WI38 (cell line): ENCODE results near the gene COX15.
"Not testable (repeated sequence)": the region's sequence is repeated elsewhere in the genome, so short reads cannot be mapped to it uniquely, and the experiment has no call there.

Experiments
- H3K4me3 ChIP-seq: 2 replicates; pipeline ENCODE4 v1.5.1; 2011; ENCODE audit warnings: low read depth, mild to moderate bottlenecking, control low read depth, low read length
- CTCF ChIP-seq: IDR thresholded peaks from 2 replicates; pipeline ENCODE4 v1.5.1; 2012; ENCODE audit warnings: low read depth, mild to moderate bottlenecking, control low read depth, low read length

COX15 gene

GRCh38 chr10:99740933-99741559 lies 9.1 kb upstream of the COX15 start:
- TF ChIP-seq CTCF, result no peak
- no peak overlapping the region for H3K4me3 ChIP-seq

GRCh38 chr10:99740260-99740659 lies 8.3 kb upstream of the COX15 start:
- no peak for TF ChIP-seq CTCF
- no peak overlapping the region for H3K4me3 ChIP-seq

GRCh38 chr10:99734111-99734510 lies 2.2 kb upstream of the COX15 start:
- not testable (repeated sequence) for H3K4me3 ChIP-seq

GRCh38 chr10:99733366-99733765 lies 1.4 kb upstream of the COX15 start:
- H3K4me3 ChIP-seq, result peak overlapping the region; percentile 20
- no peak for TF ChIP-seq CTCF

- peak overlapping the region; percentile 97 for H3K4me3 ChIP-seq
- TF ChIP-seq CTCF, result no peak
Measured at GRCh38 chr10:99731306-99732032, 458 bp downstream of the COX15 start.

- no peak for TF ChIP-seq CTCF
- no peak overlapping the region for H3K4me3 ChIP-seq
Measured at GRCh38 chr10:99730026-99730425, 1.9 kb downstream of the COX15 start.

- TF ChIP-seq CTCF, result no peak
Measured at GRCh38 chr10:99720387-99720786, 11.5 kb downstream of the COX15 start.

GRCh38 chr10:99714446-99714845 lies 17.5 kb downstream of the COX15 start:
- no peak for TF ChIP-seq CTCF
- H3K4me3 ChIP-seq, result no peak overlapping the region

More at GRCh38 chr10:99720387-99720786, 11.5 kb downstream of the COX15 start:
- H3K4me3 ChIP-seq, result no peak overlapping the region
